GM12878 (cell line): ENCODE results near the gene VWA7. TPM values are rescaled to one million over a fixed set of nuclear protein-coding genes. Genes with fewer than 3 reads are reported as not detected.

Experiments used
- ATAC-seq: fragments of 200-7000 bp; cut with Tn5 transposase; 3 replicates; pipeline ENCODE4 v1.9.1; 2020; ENCODE audit warnings: mild to moderate bottlenecking, moderate library complexity
- BruUV-seq: library from RNA; stranded (reverse); fragments of 400-500 nt; replicated peaks from 2 replicates; lab custom pipeline; 2021; lab: Mats Ljungman, UMichigan
- CTCF ChIA-PET: fragments of 300-600 bp; sonication (Branson Sonifier 250); formaldehyde crosslinking; extraction: SDS; loops from one replicate; lab custom pipeline; 2021; ENCODE audit warnings: inconsistent platforms; lab: Yijun Ruan, JAX
- POLR2A ChIA-PET: fragments of 350-600 bp; formaldehyde crosslinking; extraction: SDS; loops from one replicate; lab custom pipeline; 2021; ENCODE audit warnings: inconsistent platforms; lab: Charles Lee
- RAD21 ChIA-PET: fragments of 300-600 bp; sonication (Branson Sonifier 250); formaldehyde crosslinking; loops from one replicate; lab custom pipeline; 2023; ENCODE audit warnings: antibody characterized with exemption; ENCODE audit not compliant: unreplicated experiment; lab: Charles Lee
- SMC1A ChIA-PET: fragments of 300-600 bp; sonication (Branson Sonifier 250); formaldehyde crosslinking; loops from one replicate; lab custom pipeline; 2023; ENCODE audit not compliant: unreplicated experiment, uncharacterized antibody; lab: Charles Lee
- DNase-seq: peaks from one replicate; pipeline ENCODE4 v3.0.0-alpha.2; 2011; ENCODE audit warnings: low read depth, low spot score
- FAIRE-seq: peaks from 3 replicates; lab custom pipeline; 2011; peaks lifted over from hg19 to GRCh38; lab: Jason Lieb, UNC
- H2AFZ ChIP-seq: 2 replicates; pipeline ENCODE4 v1.6.0; 2011; ENCODE audit warnings: low read depth, low read length, control low read depth; ENCODE audit not compliant: control insufficient read depth
- H3K27ac ChIP-seq: 2 replicates; pipeline ENCODE4 v1.5.1; 2011; ENCODE audit warnings: control low read depth; ENCODE audit not compliant: control insufficient read depth, insufficient read depth
- H3K27me3 ChIP-seq, 2 experiments: replicated peaks in 1 of 2; 2 replicates each; pipeline versions ENCODE4 v1.6.0 to v1.6.1; 2011; ENCODE audit warnings: low read length in 1 of 2; ENCODE audit not compliant: control insufficient read depth in 2 of 2, insufficient read depth in 2 of 2
- H3K36me3 ChIP-seq, 2 experiments: 2 replicates each; pipeline ENCODE4 v1.5.1; 2011; ENCODE audit warnings: low read length in 1 of 2; ENCODE audit not compliant: control insufficient read depth in 2 of 2, insufficient read depth in 2 of 2
- H3K4me1 ChIP-seq: 2 replicates; pipeline ENCODE4 v1.6.1; 2011; ENCODE audit warnings: mild to moderate bottlenecking, low read length, moderate library complexity, mixed read lengths; ENCODE audit not compliant: control insufficient read depth, insufficient read depth
- H3K4me2 ChIP-seq: 2 replicates; pipeline ENCODE4 v1.6.0; 2011; ENCODE audit warnings: control low read depth; ENCODE audit not compliant: control insufficient read depth, insufficient read depth
- H3K4me3 ChIP-seq: fragments of 200-600 bp; sonication (generic); 2 replicates; pipeline ENCODE4 v1.5.1; 2016
- H3K79me2 ChIP-seq: 2 replicates; pipeline ENCODE4 v1.6.0; 2011; ENCODE audit warnings: low read length; ENCODE audit not compliant: control insufficient read depth, insufficient read depth
- H3K9ac ChIP-seq: 2 replicates; pipeline ENCODE4 v1.8.0; 2011; ENCODE audit warnings: low read length, control low read depth, mixed read lengths; ENCODE audit not compliant: control insufficient read depth, insufficient read depth
- H3K9me3 ChIP-seq: replicated peaks from 3 replicates; pipeline ENCODE4 v1.5.1; 2011; ENCODE audit warnings: mild to moderate bottlenecking, low read length; ENCODE audit not compliant: control insufficient read depth, insufficient read depth
- H4K20me1 ChIP-seq: 2 replicates; pipeline ENCODE4 v1.6.0; 2011; ENCODE audit not compliant: control insufficient read depth, insufficient read depth
- CREB1 ChIP-seq: IDR thresholded peaks from 2 replicates; pipeline ENCODE4 v1.6.1; 2012; ENCODE audit warnings: low read depth, mild to moderate bottlenecking, inconsistent platforms
- ETV6 ChIP-seq, 2 experiments: fragments of 450-650 bp in 1 of 2; IDR thresholded peaks in 1 of 2; conservative IDR thresholded peaks in 1 of 2; 2 replicates each; pipeline ENCODE4 v1.6.1; 2014; ENCODE audit warnings: antibody characterized with exemption in 1 of 2, borderline replicate concordance in 1 of 2, low read depth in 1 of 2, mild to moderate bottlenecking in 1 of 2, moderate library complexity in 1 of 2
- HDAC2 ChIP-seq: fragments of 200-600 bp; sonication (generic); IDR thresholded peaks from 2 replicates; pipeline ENCODE4 v1.6.1; 2017
- MTA2 ChIP-seq: fragments of 450-650 bp; IDR thresholded peaks from 2 replicates; pipeline ENCODE4 v1.6.1; 2016; ENCODE audit warnings: low read depth, mild to moderate bottlenecking, moderate library complexity
- WGBS: methylation state at CpG from one replicate; pipeline ENCODE4 v1.1.6; 2016; ENCODE audit warnings: low lambda C conversion rate; ENCODE audit not compliant: insufficient replicate concordance, insufficient coverage; ENCODE audit errors: missing lambda C conversion rate; 5-methylcytosine and 5-hydroxymethylcytosine counted together
- in situ Hi-C: fragments of 300-500 bp; cut with MboI; formaldehyde crosslinking; loops from 9 replicates; pipeline ENCODE4 v1.14.3; 2018; ENCODE audit warnings: mixed read lengths
- intact Hi-C: fragments of 100-400 bp; cut with micrococcal nuclease; formaldehyde crosslinking; loops from one replicate; pipeline ENCODE4 v1.14.2; 2022; ENCODE audit not compliant: unreplicated experiment
- polyA plus RNA-seq, 11 experiments: library from polyadenylated mRNA; depleted of rRNA in 4 of 11; unstranded in 6 of 11; stranded (reverse) in 5 of 11; fragments of >200 nt; fragmentation: Nextera tagmentation in 4 of 11; fragmentation: Illumina TruSeq in 1 of 11; extraction: Ambion mirVana in 4 of 11; extraction: Trizol in 1 of 11; gene quantifications; 1 replicate in 1 of 11; 2 replicates in 10 of 11; pipeline versions ENCODE4 v1.2.1 to v1.2.3, GENCODE V29; 2011 to 2016; ENCODE audit warnings: inconsistent platforms in 2 of 11, missing spikeins in 2 of 11, low read depth in 1 of 11
- total RNA-seq, 4 experiments: library from RNA; depleted of rRNA in 3 of 4; stranded (reverse); fragments of >200 nt in 3 of 4; fragmentation: Illumina TruSeq in 1 of 4; extraction: Trizol in 1 of 4; gene quantifications; 2 replicates each; pipeline versions ENCODE4 v1.2.1 to v1.2.3, GENCODE V29; 2013 to 2021
- TF ChIP-seq, protein P1 (sequence below): fragments of 450-650 bp; formaldehyde crosslinking; IDR thresholded peaks from 2 replicates; pipeline ENCODE4 v1.4.0; 2020; ENCODE audit warnings: mild to moderate bottlenecking, moderate library complexity
- TF ChIP-seq, protein P2 (sequence below): IDR thresholded peaks from 2 replicates; pipeline ENCODE4 v1.6.1; 2012; ENCODE audit warnings: mild to moderate bottlenecking, low read depth, low read length

The VWA7 gene
- total and polyA plus RNA-seq, 10 of the 15 experiments (the other 5 are each of a cell fraction or from before 2014, with no cell fraction given), result 0.11 to 3.1 (median 1.2) TPM; not detected in 1

DNA sequence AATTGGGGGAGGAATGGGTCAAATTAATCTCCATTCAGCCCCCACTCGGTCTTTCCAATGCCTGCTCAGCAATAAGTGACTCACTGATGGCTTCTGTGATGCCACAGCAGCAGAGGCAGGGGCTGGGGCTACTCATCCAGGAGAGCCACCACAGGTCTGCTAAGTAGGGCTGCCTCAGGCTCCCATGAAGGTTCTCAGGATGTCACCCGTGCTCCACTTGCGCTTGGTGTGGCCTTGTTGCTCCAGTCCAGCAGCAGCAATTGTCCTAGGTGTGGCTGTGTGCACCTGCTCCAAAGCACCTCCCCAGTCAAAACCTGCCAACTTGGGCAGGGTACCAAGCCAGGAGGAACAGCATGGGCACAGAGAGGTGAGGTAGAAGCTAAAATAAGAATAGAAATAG, 55.0 kb downstream of the VWA7 start (continued):
- TF ChIP-seq, protein P1, sequence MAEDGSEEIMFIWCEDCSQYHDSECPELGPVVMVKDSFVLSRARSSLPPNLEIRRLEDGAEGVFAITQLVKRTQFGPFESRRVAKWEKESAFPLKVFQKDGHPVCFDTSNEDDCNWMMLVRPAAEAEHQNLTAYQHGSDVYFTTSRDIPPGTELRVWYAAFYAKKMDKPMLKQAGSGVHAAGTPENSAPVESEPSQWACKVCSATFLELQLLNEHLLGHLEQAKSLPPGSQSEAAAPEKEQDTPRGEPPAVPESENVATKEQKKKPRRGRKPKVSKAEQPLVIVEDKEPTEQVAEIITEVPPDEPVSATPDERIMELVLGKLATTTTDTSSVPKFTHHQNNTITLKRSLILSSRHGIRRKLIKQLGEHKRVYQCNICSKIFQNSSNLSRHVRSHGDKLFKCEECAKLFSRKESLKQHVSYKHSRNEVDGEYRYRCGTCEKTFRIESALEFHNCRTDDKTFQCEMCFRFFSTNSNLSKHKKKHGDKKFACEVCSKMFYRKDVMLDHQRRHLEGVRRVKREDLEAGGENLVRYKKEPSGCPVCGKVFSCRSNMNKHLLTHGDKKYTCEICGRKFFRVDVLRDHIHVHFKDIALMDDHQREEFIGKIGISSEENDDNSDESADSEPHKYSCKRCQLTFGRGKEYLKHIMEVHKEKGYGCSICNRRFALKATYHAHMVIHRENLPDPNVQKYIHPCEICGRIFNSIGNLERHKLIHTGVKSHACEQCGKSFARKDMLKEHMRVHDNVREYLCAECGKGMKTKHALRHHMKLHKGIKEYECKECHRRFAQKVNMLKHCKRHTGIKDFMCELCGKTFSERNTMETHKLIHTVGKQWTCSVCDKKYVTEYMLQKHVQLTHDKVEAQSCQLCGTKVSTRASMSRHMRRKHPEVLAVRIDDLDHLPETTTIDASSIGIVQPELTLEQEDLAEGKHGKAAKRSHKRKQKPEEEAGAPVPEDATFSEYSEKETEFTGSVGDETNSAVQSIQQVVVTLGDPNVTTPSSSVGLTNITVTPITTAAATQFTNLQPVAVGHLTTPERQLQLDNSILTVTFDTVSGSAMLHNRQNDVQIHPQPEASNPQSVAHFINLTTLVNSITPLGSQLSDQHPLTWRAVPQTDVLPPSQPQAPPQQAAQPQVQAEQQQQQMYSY (CRISPR knock-in tag), result no peak
- no peak for TF ChIP-seq MTA2

DNA sequence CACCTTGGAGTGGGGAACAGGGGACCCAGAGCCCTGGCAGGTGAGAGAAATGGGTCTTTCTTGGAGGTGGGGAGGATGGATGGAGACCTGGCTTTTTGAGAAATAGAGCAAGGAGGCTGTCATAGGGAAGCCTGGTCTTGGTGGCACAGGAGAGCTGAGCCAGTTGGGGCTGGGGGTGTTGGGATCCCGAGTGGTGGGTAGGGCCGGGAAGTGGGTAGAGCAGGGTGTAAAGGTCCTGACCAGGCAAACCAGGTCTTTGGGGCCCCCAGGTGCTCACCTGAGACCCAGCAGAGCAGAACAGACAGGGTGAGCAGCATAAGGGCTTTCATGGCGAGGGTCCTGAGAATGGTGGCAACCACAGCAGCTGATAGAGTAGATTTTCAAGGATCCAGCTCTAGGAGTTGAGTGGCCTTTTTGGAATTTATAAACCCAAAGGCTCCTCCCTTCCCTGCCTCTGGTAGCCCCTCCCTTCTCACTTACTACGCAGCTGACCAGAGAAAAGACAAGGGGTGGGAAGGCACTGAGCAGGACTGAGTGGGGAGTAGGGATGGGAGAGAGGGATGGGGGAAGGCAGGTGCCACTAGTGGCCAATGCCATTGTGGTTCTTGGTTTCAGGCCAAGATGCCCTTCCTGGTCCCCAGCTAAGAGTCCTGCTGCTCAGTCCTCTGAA, 55.6 kb downstream of the VWA7 start, which contains the start of gene LY6G6C:
Gene LY6G6C (minus strand): TSS at position 396 of the 670 bp plus-strand sequence. CDS start 67 bp downstream, at position 329.
- TF ChIP-seq, protein P2, sequence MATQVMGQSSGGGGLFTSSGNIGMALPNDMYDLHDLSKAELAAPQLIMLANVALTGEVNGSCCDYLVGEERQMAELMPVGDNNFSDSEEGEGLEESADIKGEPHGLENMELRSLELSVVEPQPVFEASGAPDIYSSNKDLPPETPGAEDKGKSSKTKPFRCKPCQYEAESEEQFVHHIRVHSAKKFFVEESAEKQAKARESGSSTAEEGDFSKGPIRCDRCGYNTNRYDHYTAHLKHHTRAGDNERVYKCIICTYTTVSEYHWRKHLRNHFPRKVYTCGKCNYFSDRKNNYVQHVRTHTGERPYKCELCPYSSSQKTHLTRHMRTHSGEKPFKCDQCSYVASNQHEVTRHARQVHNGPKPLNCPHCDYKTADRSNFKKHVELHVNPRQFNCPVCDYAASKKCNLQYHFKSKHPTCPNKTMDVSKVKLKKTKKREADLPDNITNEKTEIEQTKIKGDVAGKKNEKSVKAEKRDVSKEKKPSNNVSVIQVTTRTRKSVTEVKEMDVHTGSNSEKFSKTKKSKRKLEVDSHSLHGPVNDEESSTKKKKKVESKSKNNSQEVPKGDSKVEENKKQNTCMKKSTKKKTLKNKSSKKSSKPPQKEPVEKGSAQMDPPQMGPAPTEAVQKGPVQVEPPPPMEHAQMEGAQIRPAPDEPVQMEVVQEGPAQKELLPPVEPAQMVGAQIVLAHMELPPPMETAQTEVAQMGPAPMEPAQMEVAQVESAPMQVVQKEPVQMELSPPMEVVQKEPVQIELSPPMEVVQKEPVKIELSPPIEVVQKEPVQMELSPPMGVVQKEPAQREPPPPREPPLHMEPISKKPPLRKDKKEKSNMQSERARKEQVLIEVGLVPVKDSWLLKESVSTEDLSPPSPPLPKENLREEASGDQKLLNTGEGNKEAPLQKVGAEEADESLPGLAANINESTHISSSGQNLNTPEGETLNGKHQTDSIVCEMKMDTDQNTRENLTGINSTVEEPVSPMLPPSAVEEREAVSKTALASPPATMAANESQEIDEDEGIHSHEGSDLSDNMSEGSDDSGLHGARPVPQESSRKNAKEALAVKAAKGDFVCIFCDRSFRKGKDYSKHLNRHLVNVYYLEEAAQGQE, result no peak
- no peak for TF ChIP-seq ETV6 (conservative IDR thresholded peaks at IDR 0.05 in 1 of 2, IDR thresholded peaks at IDR 0.05 in 1 of 2; ENCODE audit: borderline replicate concordance in 1 of 2, low read depth in 1 of 2)
- no peak for TF ChIP-seq HDAC2
- no peak for TF ChIP-seq CREB1
- no peak within 1 kb of the TSS for H2AFZ ChIP-seq
- FAIRE-seq (no peak), DNase-seq (no peak), ATAC-seq (no peak)
- no peaks in the 10 kb centered on the region for H3K4me1 ChIP-seq
- H3K9me3 ChIP-seq, result no peaks in the 10 kb centered on the region
- no TSS peak for BruUV-seq
- no peaks in the 10 kb centered on the region for H3K79me2 ChIP-seq
- POLR2A ChIA-PET, result interaction anchor here (1.3 kb wide), 1 partner anchor 9 kb away, joined by 3 read pairs; no protein-coding TSS in a partner anchor
- H3K9ac ChIP-seq, result no peak within 1 kb of the TSS
- no peaks in the 10 kb centered on the region for H3K36me3 ChIP-seq
- RAD21 ChIA-PET, result interaction anchor here (1.2 kb wide), 1 partner anchor 36 kb away, joined by 3 read pairs; no protein-coding TSS in a partner anchor
- CTCF ChIA-PET, result interaction anchor here (1.7 kb wide), 1 partner anchor 40 kb away, joined by 6 read pairs; no protein-coding TSS in a partner anchor
- H3K4me2 ChIP-seq, result no peak within 1 kb of the TSS
- H3K27me3 ChIP-seq, result no peaks in the 10 kb centered on the region; a peak in 1 of 4 replicates
- intact Hi-C loops, result no loop called here
- H4K20me1 ChIP-seq, result no peaks in the 10 kb centered on the region
- no peak within 1 kb of the TSS for H3K4me3 ChIP-seq
- SMC1A ChIA-PET, result no interaction called here
- in situ Hi-C loops, result no loop called here
- WGBS, result 25% methylated on average over 4 of the region's 4 CpGs
- no peak within 1 kb of the TSS for H3K27ac ChIP-seq
